Natural killer cell (primary cell): Measurements from ENCODE around the gene CRYBG1. TPM values are rescaled to one million over a fixed set of nuclear protein-coding genes. Genes with fewer than 3 reads are reported as not detected.

Experiments used
- ATAC-seq, 3 donors: fragments of 150-1000 bp in 2 of 3; fragments of 200-7000 bp in 1 of 3; cut with Tn5 transposase; 1 replicate in 1 of 3; 2 replicates in 2 of 3; pipeline ENCODE4 v1.10.0; 2021; ENCODE audit warnings: mild to moderate bottlenecking in 2 of 3, moderate library complexity in 2 of 3
- DNase-seq, 2 donors: peaks; one replicate each; pipeline versions ENCODE4 v3.0.0 to v3.0.0-alpha.2; 2013 to 2021; ENCODE audit warnings: mixed read lengths in 1 of 2
- H3K27ac ChIP-seq: one replicate; pipeline ENCODE4 v1.5.1; 2013; ENCODE audit warnings: mild to moderate bottlenecking, low read length
- H3K27me3 ChIP-seq: one replicate; pipeline ENCODE4 v1.6.1; 2013; ENCODE audit warnings: low read length; ENCODE audit not compliant: control insufficient read depth, insufficient read depth
- H3K36me3 ChIP-seq: one replicate; pipeline ENCODE4 v1.6.1; 2013; ENCODE audit warnings: low read length; ENCODE audit not compliant: control insufficient read depth, insufficient read depth
- H3K4me1 ChIP-seq: one replicate; pipeline ENCODE4 v1.6.1; 2013; ENCODE audit warnings: low read length; ENCODE audit not compliant: control insufficient read depth, insufficient read depth
- H3K4me3 ChIP-seq: one replicate; pipeline ENCODE4 v1.5.1; 2013; ENCODE audit warnings: low read length
- H3K9me3 ChIP-seq: one replicate; pipeline ENCODE4 v1.6.1; 2013; ENCODE audit warnings: low read length; ENCODE audit not compliant: control insufficient read depth, insufficient read depth
- H3K27ac Mint-ChIP-seq, 2 donors: one replicate each; pipeline ENCODE4 v1.8.0; 2022; ENCODE audit warnings: mild to moderate bottlenecking in 2 of 2, mixed read lengths in 2 of 2, moderate library complexity in 1 of 2
- H3K27me3 Mint-ChIP-seq, 2 donors: one replicate each; pipeline ENCODE4 v1.8.0; 2022; ENCODE audit warnings: low read depth in 2 of 2, mixed read lengths in 2 of 2
- H3K36me3 Mint-ChIP-seq: one replicate; pipeline ENCODE4 v1.8.0; 2022; ENCODE audit warnings: mixed read lengths
- H3K4me1 Mint-ChIP-seq, 2 donors: one replicate each; pipeline ENCODE4 v1.8.0; 2022; ENCODE audit warnings: mixed read lengths in 2 of 2
- H3K4me3 Mint-ChIP-seq: one replicate; pipeline ENCODE4 v1.8.0; 2022; ENCODE audit warnings: mild to moderate bottlenecking, moderate library complexity, mixed read lengths
- H3K9me3 Mint-ChIP-seq, 2 donors: one replicate each; pipeline ENCODE4 v1.8.0; 2022; ENCODE audit warnings: mixed read lengths in 2 of 2
- CTCF ChIP-seq: fragments of 200-600 bp; IDR thresholded peaks from one replicate; pipeline ENCODE4 v1.8.0; 2022; ENCODE audit warnings: antibody characterized with exemption
- WGBS: methylation state at CpG from one replicate; pipeline ENCODE4 v1.1.7; 2013; ENCODE audit warnings: missing lambda C conversion rate; ENCODE audit not compliant: insufficient coverage; 5-methylcytosine and 5-hydroxymethylcytosine counted together
- intact Hi-C: fragments of 100-400 bp; cut with micrococcal nuclease; formaldehyde crosslinking; loops from one replicate; pipeline ENCODE4 v1.14.2; 2022
- total RNA-seq, 4 donors: library from RNA; stranded (reverse); fragments of 120-200 nt in 1 of 4; gene quantifications; one replicate each; pipeline versions ENCODE4 v1.2.3 to v1.2.4, GENCODE V29; 2013 to 2022

The CRYBG1 gene
- total RNA-seq, 3 donors from 2014 or later (not counting 1 experiment from before 2014, with no cell fraction given) = 16.3 to 21.8 (median 17.5) TPM

- TF ChIP-seq CTCF = no peak
- no peak for DNase-seq
- Histone ChIP-seq H3K9me3 (no peaks in the 10 kb centered on the region), H3K27ac (no peak overlapping the region), H3K4me3 (no peak overlapping the region), H3K4me1 (no peaks in the 10 kb centered on the region), H3K36me3 (no peaks in the 10 kb centered on the region), H3K27me3 (no peaks in the 10 kb centered on the region)
- Mint-ChIP-seq H3K4me3 (no peak overlapping the region), H3K36me3 (no peaks in the 10 kb centered on the region), H3K9me3 (no peaks in the 10 kb centered on the region), H3K4me1 (no peaks in the 10 kb centered on the region), H3K27ac (no peak overlapping the region), H3K27me3 (peaks cover 13 to 31% of the 10 kb centered on the region in 2 donors)
- intact Hi-C loops = no loop called here
- WGBS = 100% methylated on average over 1 of the region's 2 CpGs
- no peak for ATAC-seq
Observed at GRCh38 chr6:106462923-106463557, 102.5 kb downstream of the CRYBG1 start.

GRCh38 chr6:106466211-106466610, 105.7 kb downstream of the CRYBG1 start:
- no CpG with 5 or more reads among the region's 2 CpGs for WGBS
- no peaks in the 10 kb centered on the region for H3K9me3 ChIP-seq

GRCh38 chr6:106468935-106469334, 108.4 kb downstream of the CRYBG1 start:
- H3K27me3 Mint-ChIP-seq = peaks cover 13 to 15% of the 10 kb centered on the region in 2 donors
- TF ChIP-seq CTCF = no peak
- ATAC-seq (no peak), DNase-seq (no peak)
- no peaks in the 10 kb centered on the region for H3K9me3 Mint-ChIP-seq
- H3K36me3 ChIP-seq = no peaks in the 10 kb centered on the region
- H3K4me3 Mint-ChIP-seq = no peak overlapping the region
- H3K36me3 Mint-ChIP-seq = no peaks in the 10 kb centered on the region
- no peak overlapping the region for H3K27ac ChIP-seq
- no peaks in the 10 kb centered on the region for H3K27me3 ChIP-seq
- no peak overlapping the region for H3K27ac Mint-ChIP-seq
- no peaks in the 10 kb centered on the region for H3K4me1 Mint-ChIP-seq
- 93% methylated on average over 2 of the region's 2 CpGs for WGBS
- H3K4me3 ChIP-seq = no peak overlapping the region
- H3K9me3 ChIP-seq = no peaks in the 10 kb centered on the region
- intact Hi-C loops = no loop called here
- H3K4me1 ChIP-seq = no peaks in the 10 kb centered on the region

More at GRCh38 chr6:106466211-106466610, 105.7 kb downstream of the CRYBG1 start:
- intact Hi-C loops = no loop called here
- Mint-ChIP-seq H3K27me3 (peaks cover 16 to 20% of the 10 kb centered on the region in 2 donors), H3K9me3 (no peaks in the 10 kb centered on the region), H3K27ac (no peak overlapping the region), H3K4me1 (no peaks in the 10 kb centered on the region), H3K36me3 (no peaks in the 10 kb centered on the region), H3K4me3 (no peak overlapping the region)
- TF ChIP-seq CTCF = no peak
- Histone ChIP-seq H3K4me1 (no peaks in the 10 kb centered on the region), H3K36me3 (no peaks in the 10 kb centered on the region), H3K27me3 (no peaks in the 10 kb centered on the region), H3K4me3 (no peak overlapping the region), H3K27ac (no peak overlapping the region)
- ATAC-seq (no peak), DNase-seq (no peak)

- ATAC-seq (no peak), DNase-seq (no peak)
- no peaks in the 10 kb centered on the region for H3K36me3 ChIP-seq
- no peaks in the 10 kb centered on the region for H3K9me3 Mint-ChIP-seq
- H3K36me3 Mint-ChIP-seq = no peaks in the 10 kb centered on the region
- no peaks in the 10 kb centered on the region for H3K4me1 Mint-ChIP-seq
- no peaks in the 10 kb centered on the region for H3K4me1 ChIP-seq
- no peak overlapping the region for H3K27ac ChIP-seq
- H3K27me3 ChIP-seq = no peaks in the 10 kb centered on the region
- peaks cover 13 to 15% of the 10 kb centered on the region in 2 donors for H3K27me3 Mint-ChIP-seq
- WGBS = 91% methylated on average over 4 of the region's 4 CpGs
- no peak for TF ChIP-seq CTCF
- H3K4me3 Mint-ChIP-seq = no peak overlapping the region
- no peaks in the 10 kb centered on the region for H3K9me3 ChIP-seq
- no peak overlapping the region for H3K4me3 ChIP-seq
- intact Hi-C loops = no loop called here
- no peak overlapping the region for H3K27ac Mint-ChIP-seq
Observed at GRCh38 chr6:106469882-106470281, 109.4 kb downstream of the CRYBG1 start.
